K562 (cell line): ENCODE data around the gene BMP8B. TPM values are rescaled to one million over a fixed set of nuclear protein-coding genes. Genes with fewer than 3 reads are reported as not detected.

Source experiments
- E2F6 ChIP-seq, 2 experiments: IDR thresholded peaks; 2 replicates each; pipeline ENCODE4 v1.6.1; 2011; ENCODE audit warnings: borderline replicate concordance in 1 of 2, control low read depth in 1 of 2, low read depth in 1 of 2, low read length in 1 of 2, mild to moderate bottlenecking in 1 of 2, mixed read lengths in 1 of 2, moderate library complexity in 1 of 2; ENCODE audit not compliant: insufficient read depth in 1 of 2, insufficient read length in 1 of 2, poor library complexity in 1 of 2, severe bottlenecking in 1 of 2; ENCODE audit errors: extremely low read depth in 1 of 2
- ESRRB ChIP-seq: fragments of 250-450 bp; sonication (Bioruptor Pico); IDR thresholded peaks from 2 replicates; pipeline ENCODE4 v1.5.0; 2020; ENCODE audit warnings: mild to moderate bottlenecking, moderate library complexity, borderline replicate concordance
- KHSRP ChIP-seq: fragments of 450-650 bp; IDR thresholded peaks from 2 replicates; pipeline ENCODE4 v1.6.1; 2017
- MTA1 ChIP-seq: fragments of 450-650 bp; IDR thresholded peaks from 2 replicates; pipeline ENCODE4 v1.6.1; 2017; ENCODE audit warnings: borderline replicate concordance
- MYBL2 ChIP-seq, 2 experiments: fragments of 450-650 bp in 1 of 2; sonication (generic) in 1 of 2; formaldehyde crosslinking in 1 of 2; IDR thresholded peaks; 2 replicates each; pipeline versions ENCODE4 v1.6.1 to v1.8.1; 2017 to 2022; ENCODE audit warnings: borderline replicate concordance in 1 of 2, inconsistent platforms in 1 of 2, low read depth in 1 of 2, mild to moderate bottlenecking in 1 of 2, missing genetic modification reagents in 1 of 2, moderate library complexity in 1 of 2
- NFYB ChIP-seq: IDR thresholded peaks from 2 replicates; pipeline ENCODE4 v1.6.1; 2011; ENCODE audit warnings: mild to moderate bottlenecking, moderate library complexity; ENCODE audit not compliant: insufficient read length; ENCODE audit errors: extremely low read depth
- NR2C1 ChIP-seq, 2 experiments: fragments of 450-650 bp; IDR thresholded peaks; 2 replicates each; pipeline ENCODE4 v1.6.1; 2017; ENCODE audit warnings: mild to moderate bottlenecking in 2 of 2, antibody characterized with exemption in 1 of 2, inconsistent platforms in 1 of 2, missing compliant biosample characterization in 1 of 2, missing genetic modification characterization in 1 of 2
- SAFB2 ChIP-seq: fragments of 200-400 bp; formaldehyde crosslinking; IDR thresholded peaks from 2 replicates; pipeline ENCODE4 v1.6.1; 2018; ENCODE audit warnings: borderline replicate concordance, low read length, low read depth, moderate library complexity; ENCODE audit not compliant: severe bottlenecking
- SMAD4 ChIP-seq: fragments of 250-450 bp; sonication (Bioruptor Pico); conservative IDR thresholded peaks from 2 replicates; pipeline ENCODE4 v1.8.0; 2021; ENCODE audit warnings: inconsistent platforms, mild to moderate bottlenecking, moderate library complexity
- SMARCA4 ChIP-seq: fragments of 450-650 bp; IDR thresholded peaks from 2 replicates; pipeline ENCODE4 v1.6.1; 2016
- SMARCC2 ChIP-seq: fragments of 450-650 bp; IDR thresholded peaks from 2 replicates; pipeline ENCODE4 v1.6.1; 2017; ENCODE audit warnings: antibody characterized with exemption, moderate library complexity, mild to moderate bottlenecking, low read depth
- ZC3H8 ChIP-seq: fragments of 450-650 bp; IDR thresholded peaks from 2 replicates; pipeline ENCODE4 v1.6.1; 2017
- ZNF407 ChIP-seq: fragments of 450-650 bp; IDR thresholded peaks from 2 replicates; pipeline ENCODE4 v1.6.1; 2016; ENCODE audit warnings: low read depth
- ZNF766 ChIP-seq: fragments of 200-800 bp; sonication (Bioruptor generic); conservative IDR thresholded peaks from 2 replicates; pipeline ENCODE4 v1.6.1; 2016; ENCODE audit warnings: missing genetic modification characterization, missing compliant biosample characterization
- polyA plus RNA-seq, 8 experiments: library from polyadenylated mRNA; depleted of rRNA in 4 of 8; stranded (reverse) in 5 of 8; unstranded in 3 of 8; fragments of >200 nt; fragmentation: Nextera tagmentation in 2 of 8; fragmentation: Illumina TruSeq in 1 of 8; extraction: Ambion mirVana in 2 of 8; extraction: Trizol in 1 of 8; gene quantifications; 2 replicates each; pipeline versions ENCODE4 v1.2.1 to v1.2.3, GENCODE V29; 2011 to 2014; ENCODE audit warnings: inconsistent platforms in 1 of 8, missing spikeins in 1 of 8
- total RNA-seq, 7 experiments: library from RNA; depleted of rRNA in 6 of 7; stranded (reverse); fragments of >200 nt in 6 of 7; fragmentation: Illumina TruSeq in 2 of 7; extraction: Trizol in 2 of 7; gene quantifications; 2 replicates each; pipeline versions ENCODE4 v1.2.1 to v1.2.3, GENCODE V29; 2011 to 2021; ENCODE audit warnings: low replicate concordance in 1 of 7
- TF ChIP-seq, protein P1 (sequence below), 2 experiments: fragments of 450-650 bp; IDR thresholded peaks; 2 replicates each; pipeline ENCODE4 v1.6.1; 2016

The BMP8B gene
- total and polyA plus RNA-seq, 9 of the 15 experiments (the other 6 are each of a cell fraction or from before 2014, with no cell fraction given) = 0.03 to 0.33 (median 0.14) TPM

DNA sequence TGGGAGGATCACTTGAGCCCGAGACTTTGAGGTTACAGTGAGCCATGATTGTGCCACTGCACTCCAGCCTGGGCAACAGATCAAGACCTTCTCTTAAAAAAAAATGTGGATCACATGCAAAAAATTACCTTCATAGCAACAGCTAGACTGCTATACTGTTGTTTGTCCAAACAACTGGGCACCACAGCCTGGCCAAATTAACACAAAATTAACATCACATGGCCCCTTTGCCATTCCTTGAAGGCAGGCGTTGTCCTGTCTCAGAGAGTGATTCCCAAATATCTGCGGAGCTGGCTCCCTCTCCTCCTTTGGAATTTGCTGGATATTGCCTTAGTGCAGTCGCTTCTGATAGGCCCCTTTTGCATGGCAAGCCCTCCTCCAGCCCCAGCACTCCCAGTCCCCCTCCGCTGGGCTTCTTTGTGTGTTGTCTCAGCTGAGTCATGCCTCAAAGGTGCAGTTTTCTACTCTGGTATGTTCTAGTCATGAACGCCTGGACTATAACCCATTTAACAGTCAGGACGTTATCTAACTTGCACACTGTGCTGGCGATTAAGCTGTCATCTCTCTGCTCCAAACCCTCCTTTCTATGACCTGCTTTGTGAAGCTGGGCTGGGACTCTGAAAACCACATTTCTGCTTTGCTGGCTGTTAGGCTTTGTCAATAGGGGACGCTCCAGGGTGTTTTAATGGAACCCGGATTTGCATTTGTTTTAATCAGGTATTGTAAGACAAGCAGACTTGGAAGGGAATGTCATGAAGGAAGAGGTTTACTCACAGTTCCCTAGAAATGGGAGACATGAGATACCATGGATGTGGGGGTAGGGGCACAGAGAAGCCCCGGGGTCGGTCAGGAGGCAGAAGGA is 77.3 kb downstream of the BMP8B start (continued):
- peak; percentile 39 for TF ChIP-seq NR2C1 (IDR thresholded peaks at IDR 0.05)
- peak; percentile 23; the same call in 1 of the 2 replicates for TF ChIP-seq NR2C1 (tag; IDR thresholded peaks at IDR 0.05)
- peak; percentile 89 for TF ChIP-seq SMARCC2
- peak; percentile 56 for TF ChIP-seq KHSRP
- peak; percentile 32 to 37 for TF ChIP-seq E2F6 (IDR thresholded peaks at IDR 0.05; ENCODE audit: borderline replicate concordance in 1 of 2, extremely low read depth in 1 of 2, insufficient read depth in 1 of 2, insufficient read length in 1 of 2, low read depth in 1 of 2, low read length in 1 of 2, poor library complexity in 1 of 2, severe bottlenecking in 1 of 2)
- TF ChIP-seq MYBL2 (IDR thresholded peaks at IDR 0.05; ENCODE audit: low read depth) = no peak; the same call in 1 of the 2 replicates
- TF ChIP-seq MYBL2 (CRISPR knock-in tag; IDR thresholded peaks at IDR 0.05; ENCODE audit: borderline replicate concordance) = no peak
- peak; percentile 76; the same call in 1 of the 2 replicates for TF ChIP-seq ZNF766 (CRISPR knock-in tag)
- TF ChIP-seq, protein P1, sequence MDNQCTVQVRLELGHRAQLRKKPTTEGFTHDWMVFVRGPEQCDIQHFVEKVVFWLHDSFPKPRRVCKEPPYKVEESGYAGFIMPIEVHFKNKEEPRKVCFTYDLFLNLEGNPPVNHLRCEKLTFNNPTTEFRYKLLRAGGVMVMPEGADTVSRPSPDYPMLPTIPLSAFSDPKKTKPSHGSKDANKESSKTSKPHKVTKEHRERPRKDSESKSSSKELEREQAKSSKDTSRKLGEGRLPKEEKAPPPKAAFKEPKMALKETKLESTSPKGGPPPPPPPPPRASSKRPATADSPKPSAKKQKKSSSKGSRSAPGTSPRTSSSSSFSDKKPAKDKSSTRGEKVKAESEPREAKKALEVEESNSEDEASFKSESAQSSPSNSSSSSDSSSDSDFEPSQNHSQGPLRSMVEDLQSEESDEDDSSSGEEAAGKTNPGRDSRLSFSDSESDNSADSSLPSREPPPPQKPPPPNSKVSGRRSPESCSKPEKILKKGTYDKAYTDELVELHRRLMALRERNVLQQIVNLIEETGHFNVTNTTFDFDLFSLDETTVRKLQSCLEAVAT (IDR thresholded peaks at IDR 0.05) = peak; percentile 47 to 85; a peak in 3 of 4 replicates
- no peak for TF ChIP-seq SAFB2
- peak; percentile 53 for TF ChIP-seq NFYB
- no peak for TF ChIP-seq ZNF407
- TF ChIP-seq SMARCA4 = peak; percentile 98
- TF ChIP-seq MTA1 = peak; percentile 83
- TF ChIP-seq ESRRB (CRISPR knock-in tag) = no peak
- peak; percentile 87 for TF ChIP-seq SMAD4
- TF ChIP-seq ZC3H8 = 0 out of 2 replicates have a peak, but pooled peaks have one; percentile 38
